Measurements from ENCODE around the gene TRIP11. TPM values are rescaled to one million over a fixed set of nuclear protein-coding genes. Genes with fewer than 3 reads are reported as not detected.

The TRIP11 gene
- total RNA-seq, 1 experiment from 2014 or later: 37.4 TPM

- Histone ChIP-seq H3K36me3 (ENCODE audit: control insufficient read depth in 1 of 2, insufficient read depth in 2 of 2, low read length in 2 of 2) (no peaks in the 10 kb centered on the region), H3K9me2 (ENCODE audit: insufficient read depth) (no peaks in the 10 kb centered on the region), H3K27ac (ENCODE audit: low read depth, low read length) (no peak within 1 kb of the TSS), H3K4me3 (replicated peaks in 1 of 2; ENCODE audit: low read depth in 1 of 2, low read length in 2 of 2) (peak within 1 kb of the TSS; percentile 30 to 47), H3K79me2 (ENCODE audit: insufficient read depth, low read length) (no peaks in the 10 kb centered on the region), H3K9me3 (ENCODE audit: control insufficient read depth in 1 of 2, insufficient read depth in 1 of 2, low read depth in 1 of 2, low read length in 2 of 2) (no peaks in the 10 kb centered on the region), H2AFZ (ENCODE audit: low read depth, low read length, poor library complexity, severe bottlenecking) (no peak within 1 kb of the TSS), H3K4me2 (ENCODE audit: low read length) (peak within 1 kb of the TSS; percentile 68), H3K4me1 (ENCODE audit: control insufficient read depth in 1 of 2, insufficient read depth in 2 of 2, low read length in 2 of 2) (no peaks in the 10 kb centered on the region; a peak in 1 of 4 replicates), H4K20me1 (ENCODE audit: insufficient read depth) (no peaks in the 10 kb centered on the region), H3K9ac (ENCODE audit: low read length) (peak within 1 kb of the TSS; percentile 27; the same call in 1 of the 2 replicates), H3K27me3 (ENCODE audit: insufficient read depth, low read length) (no peaks in the 10 kb centered on the region)
- ChIA-PET CTCF (no interaction called here), RAD21 (ENCODE audit: low non-redundant PET in 1 of 2, low total read pairs in 2 of 2, uncharacterized antibody in 2 of 2, unreplicated experiment in 2 of 2) (no interaction called here), POLR2A (no interaction called here)
- intact Hi-C loops (cut with micrococcal nuclease): no loop called here
- DNase-seq (ENCODE audit: low read depth, low spot score) (no peak), ATAC-seq (peak; percentile 70)
- TF ChIP-seq RAD21 (IDR thresholded peaks at IDR 0.05; ENCODE audit: low read depth) (no peak), ZNF274 (IDR thresholded peaks at IDR 0.05; ENCODE audit: low read depth, low read length) (no peak), YY1 (IDR thresholded peaks at IDR 0.05; ENCODE audit: extremely low read depth, insufficient replicate concordance, low read depth, low read length) (no peak), JUND (IDR thresholded peaks at IDR 0.05) (no peak), SIN3A (IDR thresholded peaks at IDR 0.05; ENCODE audit: low read depth) (no peak), SP1 (IDR thresholded peaks at IDR 0.05; ENCODE audit: low read depth) (no peak)
- TF ChIP-seq, protein P1, sequence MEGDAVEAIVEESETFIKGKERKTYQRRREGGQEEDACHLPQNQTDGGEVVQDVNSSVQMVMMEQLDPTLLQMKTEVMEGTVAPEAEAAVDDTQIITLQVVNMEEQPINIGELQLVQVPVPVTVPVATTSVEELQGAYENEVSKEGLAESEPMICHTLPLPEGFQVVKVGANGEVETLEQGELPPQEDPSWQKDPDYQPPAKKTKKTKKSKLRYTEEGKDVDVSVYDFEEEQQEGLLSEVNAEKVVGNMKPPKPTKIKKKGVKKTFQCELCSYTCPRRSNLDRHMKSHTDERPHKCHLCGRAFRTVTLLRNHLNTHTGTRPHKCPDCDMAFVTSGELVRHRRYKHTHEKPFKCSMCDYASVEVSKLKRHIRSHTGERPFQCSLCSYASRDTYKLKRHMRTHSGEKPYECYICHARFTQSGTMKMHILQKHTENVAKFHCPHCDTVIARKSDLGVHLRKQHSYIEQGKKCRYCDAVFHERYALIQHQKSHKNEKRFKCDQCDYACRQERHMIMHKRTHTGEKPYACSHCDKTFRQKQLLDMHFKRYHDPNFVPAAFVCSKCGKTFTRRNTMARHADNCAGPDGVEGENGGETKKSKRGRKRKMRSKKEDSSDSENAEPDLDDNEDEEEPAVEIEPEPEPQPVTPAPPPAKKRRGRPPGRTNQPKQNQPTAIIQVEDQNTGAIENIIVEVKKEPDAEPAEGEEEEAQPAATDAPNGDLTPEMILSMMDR (IDR thresholded peaks at IDR 0.05 in 2 of 3, conservative IDR thresholded peaks at IDR 0.05 in 1 of 3; ENCODE audit: borderline replicate concordance in 1 of 3, insufficient read depth in 1 of 3, low read depth in 2 of 3, low read length in 2 of 3): no peak
- no TSS peak for BruUV-seq (replicated peaks)
These were observed 92.2 kb downstream of the TRIP11 start, which contains the start of gene FBLN5 for GRCh38 chr14:91947475-91948184. FBLN5 (minus strand) TSS chr14:91947694; CDS start chr14:91947229, 465 bp downstream.

All from HCT116 (cell line).